ENCODE results near the gene OBSCN. TPM values are rescaled to one million over a fixed set of nuclear protein-coding genes. Genes with fewer than 3 reads are reported as not detected.
A peak's percentile ranks its signal among the peaks of the same experiment; 100 is the strongest.

Gene OBSCN
- total and polyA plus RNA-seq, 10 of the 15 experiments (the other 5 are each of a cell fraction or from before 2014, with no cell fraction given): 0.01 to 0.36 (median 0.08) TPM; not detected in 2

DNA sequence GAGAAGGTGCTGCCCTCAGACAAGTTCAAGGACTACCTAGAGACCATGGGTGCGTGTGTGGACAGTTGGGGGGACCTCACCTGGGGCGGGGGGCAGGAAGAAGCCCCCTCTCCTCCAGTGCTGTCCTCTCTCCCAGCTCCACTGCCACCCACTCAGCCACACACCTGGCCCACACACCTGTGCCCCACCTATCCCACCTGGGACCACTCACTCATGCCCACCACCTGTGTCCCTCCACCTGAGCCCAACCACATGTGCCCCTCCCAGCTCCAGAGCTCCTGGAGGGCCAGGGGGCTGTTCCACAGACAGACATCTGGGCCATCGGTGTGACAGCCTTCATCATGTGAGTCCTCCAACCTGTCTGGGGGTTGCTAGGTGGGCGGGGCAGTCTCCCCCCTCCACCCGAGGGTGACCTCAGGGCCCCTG is 169.8 kb downstream of the OBSCN start:
- no peak overlapping the region for H3K9ac ChIP-seq (ENCODE audit: control insufficient read depth, insufficient read depth, low read length)
- DNase-seq (ENCODE audit: low read depth, low spot score): no peak
- 18% methylated on average over 5 of the region's 5 CpGs for WGBS (ENCODE audit: insufficient coverage, insufficient replicate concordance, low lambda C conversion rate, missing lambda C conversion rate)
- in situ Hi-C loops (cut with MboI) (no loop called here), intact Hi-C loops (cut with micrococcal nuclease; ENCODE audit: unreplicated experiment) (no loop called here)
- H3K27me3 ChIP-seq (replicated peaks in 1 of 2; ENCODE audit: control insufficient read depth in 2 of 2, insufficient read depth in 2 of 2, low read length in 1 of 2): peaks cover 0 to 5% of the 10 kb centered on the region in 2 experiments; a peak in 3 of 4 replicates
- H3K4me1 ChIP-seq (ENCODE audit: control insufficient read depth, insufficient read depth, low read length): no peaks in the 10 kb centered on the region
- no peak for ATAC-seq
- H3K79me2 ChIP-seq (ENCODE audit: control insufficient read depth, insufficient read depth, low read length): no peaks in the 10 kb centered on the region
- no peaks in the 10 kb centered on the region for H4K20me1 ChIP-seq (ENCODE audit: control insufficient read depth, insufficient read depth)
- no peak overlapping the region for H2AFZ ChIP-seq (ENCODE audit: control insufficient read depth, low read depth, low read length)
- no peak for FAIRE-seq
- BruUV-seq (replicated peaks): no TSS peak
- TF ChIP-seq EED (IDR thresholded peaks at IDR 0.05; ENCODE audit: low read depth) (no peak), RUNX3 (IDR thresholded peaks at IDR 0.05; ENCODE audit: low read length) (no peak)
- no peak overlapping the region for H3K4me3 ChIP-seq
- ChIA-PET RAD21 (ENCODE audit: unreplicated experiment) (no interaction called here), POLR2A (no interaction called here), CTCF (no interaction called here), SMC1A (ENCODE audit: uncharacterized antibody, unreplicated experiment) (no interaction called here)
- no peak overlapping the region for H3K27ac ChIP-seq (ENCODE audit: control insufficient read depth, insufficient read depth)
- no peak overlapping the region for H3K4me2 ChIP-seq (ENCODE audit: control insufficient read depth, insufficient read depth)
- no peaks in the 10 kb centered on the region; the same call in 2 of the 3 replicates for H3K9me3 ChIP-seq (replicated peaks; ENCODE audit: control insufficient read depth, insufficient read depth, low read length)
- H3K36me3 ChIP-seq (ENCODE audit: control insufficient read depth in 2 of 2, insufficient read depth in 2 of 2, low read length in 1 of 2): no peaks in the 10 kb centered on the region

- Histone ChIP-seq H4K20me1 (ENCODE audit: control insufficient read depth, insufficient read depth) (no peaks in the 10 kb centered on the region), H3K9me3 (replicated peaks; ENCODE audit: control insufficient read depth, insufficient read depth, low read length) (no peaks in the 10 kb centered on the region; the same call in 2 of the 3 replicates), H3K27ac (ENCODE audit: control insufficient read depth, insufficient read depth) (no peak overlapping the region), H3K4me1 (ENCODE audit: control insufficient read depth, insufficient read depth, low read length) (no peaks in the 10 kb centered on the region), H3K4me3 (no peak overlapping the region), H3K36me3 (ENCODE audit: control insufficient read depth in 2 of 2, insufficient read depth in 2 of 2, low read length in 1 of 2) (no peaks in the 10 kb centered on the region), H3K4me2 (ENCODE audit: control insufficient read depth, insufficient read depth) (peak overlapping the region; percentile 42), H3K27me3 (replicated peaks in 1 of 2; ENCODE audit: control insufficient read depth in 2 of 2, insufficient read depth in 2 of 2, low read length in 1 of 2) (peaks cover 0 to 5% of the 10 kb centered on the region in 2 experiments; a peak in 3 of 4 replicates), H3K79me2 (ENCODE audit: control insufficient read depth, insufficient read depth, low read length) (no peaks in the 10 kb centered on the region), H2AFZ (ENCODE audit: control insufficient read depth, low read depth, low read length) (no peak overlapping the region), H3K9ac (ENCODE audit: control insufficient read depth, insufficient read depth, low read length) (no peak overlapping the region)
- ATAC-seq: peak; percentile 68
- CTCF ChIA-PET: no interaction called here
- no TSS peak for BruUV-seq (replicated peaks)
- no peak for DNase-seq (ENCODE audit: low read depth, low spot score)
- no peak for FAIRE-seq
- RAD21 ChIA-PET (ENCODE audit: unreplicated experiment): no interaction called here
- POLR2A ChIA-PET: no interaction called here
- in situ Hi-C loops (cut with MboI): no loop called here
- intact Hi-C loops (cut with micrococcal nuclease; ENCODE audit: unreplicated experiment): no loop called here
- SMC1A ChIA-PET (ENCODE audit: uncharacterized antibody, unreplicated experiment): no interaction called here
- no peak for TF ChIP-seq NRF1 (conservative IDR thresholded peaks at IDR 0.05; ENCODE audit: low read depth, low read length)
- peak; percentile 38 for TF ChIP-seq RAD21 (IDR thresholded peaks at IDR 0.05; ENCODE audit: insufficient read depth, low read depth, low read length)
- TF ChIP-seq CTCF (IDR thresholded peaks at IDR 0.05 in 2 of 3, conservative IDR thresholded peaks at IDR 0.05 in 1 of 3; ENCODE audit: control insufficient read depth in 2 of 3, extremely low read depth in 1 of 3, insufficient read depth in 1 of 3, low read depth in 3 of 3, low read length in 3 of 3): peak; percentile 17 to 39 (median 26); a peak in 4 of 6 replicates
- peak in 1 of 2 experiments; percentile 8; a peak in 1 of 4 replicates for TF ChIP-seq BHLHE40 (IDR thresholded peaks at IDR 0.05; ENCODE audit: borderline replicate concordance in 1 of 2, low read depth in 2 of 2, low read length in 1 of 2)
- WGBS (ENCODE audit: insufficient coverage, insufficient replicate concordance, low lambda C conversion rate, missing lambda C conversion rate): 9% methylated on average over 47 of the region's 73 CpGs
Observed at GRCh38 chr1:228378090-228378872, 170.4 kb downstream of the OBSCN start.
